Keratinocyte (primary cell): ENCODE results near the gene NHSL2.

ENCODE experiments used
- EZH2 ChIP-seq: IDR thresholded peaks from one replicate; pipeline ENCODE4 v1.6.1; 2012; ENCODE audit warnings: inconsistent platforms, mild to moderate bottlenecking, low read length, moderate library complexity
- TF ChIP-seq, protein P1 (sequence below), 3 experiments: IDR thresholded peaks in 1 of 3; conservative IDR thresholded peaks in 1 of 3; optimal IDR thresholded peaks in 1 of 3; 2 replicates in 2 of 3; 3 replicates in 1 of 3; pipeline versions ENCODE3 to v1.5.1; 2011; ENCODE audit warnings: low read length in 3 of 3, mild to moderate bottlenecking in 3 of 3, moderate library complexity in 2 of 3, control low read depth in 1 of 3, inconsistent platforms in 1 of 3; ENCODE audit not compliant: insufficient read depth in 2 of 3; ENCODE audit errors: extremely low read depth in 1 of 3

DNA sequence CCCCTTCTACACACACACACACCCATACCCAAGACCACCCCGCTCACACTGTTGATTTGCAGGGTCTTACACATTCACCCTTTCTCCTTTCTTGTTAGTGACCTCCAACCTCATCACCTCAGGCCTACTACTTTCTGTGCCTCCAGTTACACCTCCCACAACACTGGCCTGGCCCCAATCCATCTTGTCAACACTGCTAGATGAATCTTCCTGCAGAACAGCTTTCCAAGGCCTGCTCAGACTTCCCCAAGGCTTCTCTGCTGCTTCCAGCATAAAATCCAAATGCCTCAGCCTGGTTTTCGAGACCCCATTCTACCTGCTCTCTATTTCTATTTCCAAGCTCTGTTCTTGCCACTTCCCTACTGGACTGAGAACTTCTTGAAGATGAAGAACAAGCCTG lies 79.9 kb downstream of the NHSL2 start:
- TF ChIP-seq, protein P1, sequence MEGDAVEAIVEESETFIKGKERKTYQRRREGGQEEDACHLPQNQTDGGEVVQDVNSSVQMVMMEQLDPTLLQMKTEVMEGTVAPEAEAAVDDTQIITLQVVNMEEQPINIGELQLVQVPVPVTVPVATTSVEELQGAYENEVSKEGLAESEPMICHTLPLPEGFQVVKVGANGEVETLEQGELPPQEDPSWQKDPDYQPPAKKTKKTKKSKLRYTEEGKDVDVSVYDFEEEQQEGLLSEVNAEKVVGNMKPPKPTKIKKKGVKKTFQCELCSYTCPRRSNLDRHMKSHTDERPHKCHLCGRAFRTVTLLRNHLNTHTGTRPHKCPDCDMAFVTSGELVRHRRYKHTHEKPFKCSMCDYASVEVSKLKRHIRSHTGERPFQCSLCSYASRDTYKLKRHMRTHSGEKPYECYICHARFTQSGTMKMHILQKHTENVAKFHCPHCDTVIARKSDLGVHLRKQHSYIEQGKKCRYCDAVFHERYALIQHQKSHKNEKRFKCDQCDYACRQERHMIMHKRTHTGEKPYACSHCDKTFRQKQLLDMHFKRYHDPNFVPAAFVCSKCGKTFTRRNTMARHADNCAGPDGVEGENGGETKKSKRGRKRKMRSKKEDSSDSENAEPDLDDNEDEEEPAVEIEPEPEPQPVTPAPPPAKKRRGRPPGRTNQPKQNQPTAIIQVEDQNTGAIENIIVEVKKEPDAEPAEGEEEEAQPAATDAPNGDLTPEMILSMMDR (optimal IDR thresholded peaks at IDR 0.05 in 1 of 3, IDR thresholded peaks at IDR 0.05 in 1 of 3, conservative IDR thresholded peaks at IDR 0.05 in 1 of 3; ENCODE audit: extremely low read depth in 1 of 3, insufficient read depth in 2 of 3, low read length in 3 of 3) = no peak
- no peak for TF ChIP-seq EZH2
